Cerebellar cortex (tissue), 1 donor: ENCODE measurements around the gene SLC18A2.
A peak's percentile ranks its signal among the peaks of the same experiment; 100 is the strongest.

Source experiments
- DNase-seq: peaks from one replicate; pipeline ENCODE4 v3.0.0-alpha.2; 2015; ENCODE audit warnings: low spot score

Gene SLC18A2

DNA sequence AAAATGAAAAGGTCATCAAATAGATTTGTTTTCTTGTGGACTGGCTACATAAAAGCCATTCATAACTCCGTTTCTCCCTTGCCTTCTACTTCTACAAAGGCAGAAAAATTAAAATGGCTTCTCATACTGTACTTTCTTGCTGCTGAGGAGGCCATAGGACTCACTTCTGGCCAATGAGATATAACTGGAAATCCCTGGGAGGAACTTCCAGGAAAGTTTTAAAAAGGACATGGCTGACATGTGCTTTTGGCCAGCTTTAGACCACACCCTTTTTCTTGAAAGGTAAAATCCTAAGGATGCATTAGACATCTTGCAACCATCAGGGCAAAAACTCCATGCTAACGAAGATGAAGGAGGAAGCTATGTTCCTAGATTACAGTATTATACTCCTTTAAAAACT lies 75.8 kb downstream of the SLC18A2 start:
- DNase-seq = no peak

DNA sequence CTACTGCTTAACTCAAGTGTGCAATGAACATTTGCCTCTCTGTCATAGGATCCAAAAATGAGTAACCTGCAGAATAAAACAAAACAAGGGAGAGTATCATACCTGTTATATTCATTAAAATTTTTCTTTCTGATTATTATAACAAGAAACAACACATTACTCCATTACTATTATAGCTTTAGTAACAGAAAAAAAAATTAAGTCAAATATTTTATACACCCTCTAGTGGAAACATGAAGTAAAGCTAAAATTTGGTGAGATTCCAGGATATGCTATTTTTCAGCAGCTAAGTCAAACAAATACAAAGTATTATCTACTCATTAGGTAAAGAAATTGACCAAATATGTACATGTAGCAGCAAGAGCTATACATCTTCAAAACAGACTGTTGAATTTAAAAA lies 78.0 kb downstream of the SLC18A2 start:
- no peak for DNase-seq

DNA sequence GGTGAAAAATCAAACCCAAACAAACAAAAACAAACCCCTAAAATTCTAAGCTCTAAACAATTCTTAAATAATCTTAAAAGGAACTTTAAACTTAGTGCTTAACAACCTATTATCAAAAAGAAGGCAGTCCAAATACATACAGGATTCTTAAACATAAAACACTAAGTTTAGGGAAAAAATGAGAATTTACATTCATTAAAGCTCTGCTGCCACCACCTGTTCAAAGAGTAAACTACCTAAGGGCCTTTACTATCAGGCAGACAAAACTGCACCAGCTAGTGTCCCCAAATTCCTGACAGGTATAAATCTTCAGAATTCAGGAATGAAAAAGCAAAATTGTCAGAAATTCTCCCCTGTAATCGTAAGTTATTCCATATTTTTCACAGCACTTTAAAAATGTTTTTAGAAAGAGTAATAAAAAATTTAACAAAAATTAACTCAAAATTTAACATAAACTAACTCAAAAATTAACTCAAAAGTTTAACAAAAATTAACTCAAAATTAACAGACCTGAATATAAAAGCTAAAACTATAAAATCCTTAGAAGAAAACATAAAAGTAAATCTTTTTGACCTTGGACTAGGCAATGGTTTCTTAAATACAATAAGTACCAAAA lies 79.2 kb downstream of the SLC18A2 start:
- DNase-seq = peak; percentile 50

DNA sequence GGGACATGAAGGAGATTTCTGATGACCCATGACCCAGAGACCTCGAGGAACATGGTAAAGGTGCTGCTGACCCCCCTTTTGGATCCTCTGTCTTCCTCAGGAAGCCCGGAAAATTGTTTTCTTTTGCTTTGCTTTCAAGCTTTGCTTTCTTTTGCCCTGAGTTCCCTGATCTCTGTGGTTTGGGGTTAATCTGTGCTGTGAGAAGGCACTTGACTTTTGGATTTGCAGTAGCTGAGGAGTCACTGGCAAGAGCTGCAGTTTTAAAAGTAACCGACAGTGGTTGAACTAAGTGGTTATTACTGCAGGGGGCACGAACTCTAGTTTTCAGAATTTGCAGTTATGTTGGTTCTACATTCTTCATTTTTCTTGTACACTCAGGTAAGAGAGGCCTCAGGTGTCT lies 81.3 kb downstream of the SLC18A2 start:
- no peak for DNase-seq

DNA sequence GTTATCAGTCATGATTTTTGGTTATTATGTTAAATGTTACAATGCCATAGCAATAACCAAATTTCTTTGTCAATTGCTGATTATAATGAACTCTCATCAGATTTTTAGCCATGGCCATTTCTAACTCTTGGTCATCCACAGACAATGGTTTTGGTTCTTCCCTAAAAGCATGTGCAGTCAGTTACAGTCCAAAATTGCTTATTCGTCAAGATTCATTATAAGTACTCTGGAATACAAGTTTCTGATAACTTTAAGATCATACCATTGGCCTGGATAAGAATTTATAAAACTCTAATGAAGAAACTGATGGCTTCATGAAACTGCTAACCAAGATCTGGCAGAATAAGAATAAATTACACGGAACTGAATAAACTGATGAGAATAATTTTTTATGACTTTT lies 83.5 kb downstream of the SLC18A2 start:
- DNase-seq = no peak

DNA sequence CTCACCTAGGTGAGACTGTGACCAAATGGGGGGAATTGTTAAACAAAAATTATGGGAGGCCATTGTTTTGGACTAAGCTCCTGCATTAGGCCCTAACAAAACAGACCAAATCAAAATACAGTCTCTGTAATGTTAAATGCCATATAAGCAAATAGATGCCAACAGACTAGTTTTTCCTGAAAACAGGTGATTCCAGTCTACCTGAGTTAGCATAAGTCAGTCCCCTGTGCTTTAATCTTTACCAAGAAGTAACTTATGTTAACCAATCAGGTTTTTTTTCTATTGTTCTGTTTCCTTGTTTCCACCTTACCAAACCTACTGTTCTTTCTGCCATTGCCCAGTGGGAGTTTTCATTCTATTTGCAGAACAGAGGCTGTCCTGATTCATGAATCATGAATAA lies 86.3 kb downstream of the SLC18A2 start:
- DNase-seq = no peak
